GM19324 (cell line): ENCODE results near the gene ARHGAP15.

Source experiments
- ATAC-seq: cut with Tn5 transposase; IDR thresholded peaks from one replicate; pipeline ENCODE4 v1.9.1; 2021; ENCODE audit warnings: mild to moderate bottlenecking, moderate library complexity; ENCODE audit not compliant: unreplicated experiment, low FRiP score

The ARHGAP15 gene

GRCh38 chr2:143652692-143653091 is 523.5 kb downstream of the ARHGAP15 start:
- no peak for ATAC-seq

DNA sequence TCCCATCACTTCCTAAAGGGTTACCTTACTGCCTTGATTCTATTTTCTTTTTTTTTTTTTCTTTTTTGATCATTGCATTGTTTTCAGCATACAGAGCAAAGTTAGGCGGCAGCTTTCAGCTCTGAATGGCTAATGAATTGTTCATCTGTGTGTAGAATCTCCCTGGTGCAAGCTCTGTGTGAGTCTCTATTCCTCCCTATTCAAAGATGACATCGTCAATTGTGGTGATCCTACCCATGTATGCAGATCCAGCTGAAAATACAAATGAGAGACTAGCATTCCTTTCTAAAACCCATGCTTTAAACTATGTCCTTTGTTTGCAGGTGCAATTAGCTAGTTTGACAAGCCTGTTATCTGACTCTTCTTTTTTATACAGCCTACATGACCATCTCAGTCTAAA is 539.0 kb downstream of the ARHGAP15 start:
- no peak for ATAC-seq

DNA sequence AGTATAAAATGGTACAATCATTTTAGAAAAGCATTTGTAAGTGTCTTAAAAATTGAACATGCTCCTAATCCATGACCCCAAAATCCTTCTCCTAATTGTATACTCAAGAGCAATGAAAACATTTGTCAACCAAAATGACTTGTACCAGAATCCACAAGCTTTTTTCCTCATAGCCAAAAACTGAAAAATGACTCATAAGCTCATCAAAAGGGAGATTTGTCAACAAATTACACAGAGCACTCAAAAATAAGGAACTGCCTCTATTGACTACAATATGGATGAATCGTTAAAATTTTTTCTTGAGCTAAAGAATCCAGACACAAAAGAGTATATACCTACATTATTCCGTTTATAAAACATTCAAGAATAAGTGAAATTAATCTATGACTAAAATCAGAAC is 544.8 kb downstream of the ARHGAP15 start:
- ATAC-seq, result no peak

GRCh38 chr2:143675021-143675420 is 545.8 kb downstream of the ARHGAP15 start:
- ATAC-seq, result no peak

- no peak for ATAC-seq
Observed at GRCh38 chr2:143679617-143680016, 550.4 kb downstream of the ARHGAP15 start.

DNA sequence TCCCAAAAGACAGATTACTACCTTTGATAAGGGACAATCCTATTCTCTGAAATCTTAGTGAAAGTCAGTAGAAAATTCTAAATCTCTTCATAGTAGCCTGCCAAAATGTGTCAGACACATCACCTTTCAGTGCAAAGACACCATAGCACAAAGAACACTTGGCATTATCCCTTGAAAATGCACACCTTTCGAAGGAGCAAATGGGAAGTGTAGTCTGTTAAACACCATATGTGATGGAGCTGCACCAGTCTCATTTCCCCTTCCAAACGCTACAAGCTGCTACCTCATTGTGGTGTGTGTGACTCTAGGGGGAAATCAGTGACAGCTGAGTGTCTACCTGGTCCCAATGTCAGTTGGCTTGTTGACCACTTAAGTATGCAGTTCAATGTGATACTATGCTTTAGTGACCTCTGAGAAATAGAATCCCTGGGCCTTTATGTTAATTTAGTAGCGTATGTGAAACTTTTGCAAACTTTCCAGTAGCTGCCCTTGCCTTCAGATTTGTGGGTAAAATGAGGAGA is 551.7 kb downstream of the ARHGAP15 start:
- no peak for ATAC-seq

DNA sequence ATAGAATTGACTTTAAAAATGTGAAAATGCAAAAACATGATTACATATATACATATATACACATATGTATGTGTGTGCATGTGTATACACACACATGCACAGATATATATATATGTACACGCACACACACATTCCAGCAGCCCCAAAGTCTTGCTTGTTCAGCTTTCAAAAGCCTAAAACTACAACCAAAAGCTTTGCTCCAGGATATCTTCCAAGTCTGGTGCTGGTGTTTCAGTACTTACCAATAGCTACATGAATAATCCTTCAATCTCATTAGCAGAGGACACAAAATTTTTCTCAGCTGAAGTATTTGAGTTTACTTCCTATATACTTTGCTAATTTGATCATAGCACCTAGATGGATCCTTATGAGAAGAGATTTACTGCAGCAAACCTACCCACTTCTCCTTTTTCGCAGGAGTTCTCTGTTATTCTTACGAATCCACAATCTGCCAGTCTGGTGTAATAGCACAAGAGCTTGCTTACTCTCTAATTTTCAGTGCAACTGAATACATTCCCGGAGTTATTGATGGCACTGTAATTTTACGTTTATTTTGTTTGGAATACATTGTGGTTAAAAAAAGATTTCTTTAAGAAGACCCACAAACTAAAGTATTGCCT is 553.3 kb downstream of the ARHGAP15 start:
- ATAC-seq, result no peak

DNA sequence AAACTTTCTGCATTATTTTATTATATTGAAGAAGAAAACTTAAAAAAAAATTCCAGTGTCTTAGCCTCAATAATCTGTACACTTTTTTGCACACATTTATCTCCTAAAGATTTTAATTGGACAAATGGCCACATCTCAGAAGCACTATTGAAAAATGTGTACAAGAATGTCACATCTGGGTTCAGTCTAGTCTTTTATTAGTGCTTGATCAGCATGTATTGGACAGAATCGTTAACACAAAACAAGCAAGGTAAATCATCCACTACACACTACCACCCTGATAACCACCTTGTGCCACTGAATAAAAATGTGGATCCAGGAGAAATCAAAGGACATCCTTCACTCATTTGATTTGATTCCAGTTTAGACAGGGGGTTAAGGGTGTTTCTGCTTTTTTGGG is 554.8 kb downstream of the ARHGAP15 start:
- no peak for ATAC-seq

- no peak for ATAC-seq
Observed at GRCh38 chr2:143684551-143685320, 555.5 kb downstream of the ARHGAP15 start.

GRCh38 chr2:143685421-143686078 is 556.3 kb downstream of the ARHGAP15 start:
- ATAC-seq, result no peak

GRCh38 chr2:143686585-143687164 is 557.5 kb downstream of the ARHGAP15 start:
- no peak for ATAC-seq

- no peak for ATAC-seq
Observed at GRCh38 chr2:143688248-143688647, 559.0 kb downstream of the ARHGAP15 start.

GRCh38 chr2:143688815-143689214 is 559.6 kb downstream of the ARHGAP15 start:
- ATAC-seq, result no peak

DNA sequence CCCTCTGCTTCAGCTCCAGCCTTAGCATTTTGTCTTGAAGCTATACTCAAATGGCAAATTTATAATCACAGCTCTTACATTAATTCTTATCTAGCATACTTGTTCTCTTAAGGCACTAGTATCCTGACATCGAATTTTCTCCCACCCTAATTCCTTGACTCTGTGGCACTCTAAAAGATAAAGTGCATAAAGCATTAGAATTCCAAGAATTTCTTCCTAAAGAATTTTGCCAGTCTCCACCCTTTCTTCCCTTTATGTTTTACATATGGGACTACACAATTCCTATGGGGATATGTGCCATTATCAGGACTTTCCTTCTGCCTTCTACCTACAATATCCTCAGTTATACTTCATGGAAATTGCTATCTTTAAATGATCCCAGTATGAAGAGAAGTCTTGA is 560.3 kb downstream of the ARHGAP15 start:
- no peak for ATAC-seq

GRCh38 chr2:143690235-143690634 is 561.0 kb downstream of the ARHGAP15 start:
- no peak for ATAC-seq

- ATAC-seq, result no peak
Observed at GRCh38 chr2:143691121-143691520, 561.9 kb downstream of the ARHGAP15 start.

GRCh38 chr2:143692162-143692561 is 562.9 kb downstream of the ARHGAP15 start:
- ATAC-seq, result no peak

DNA sequence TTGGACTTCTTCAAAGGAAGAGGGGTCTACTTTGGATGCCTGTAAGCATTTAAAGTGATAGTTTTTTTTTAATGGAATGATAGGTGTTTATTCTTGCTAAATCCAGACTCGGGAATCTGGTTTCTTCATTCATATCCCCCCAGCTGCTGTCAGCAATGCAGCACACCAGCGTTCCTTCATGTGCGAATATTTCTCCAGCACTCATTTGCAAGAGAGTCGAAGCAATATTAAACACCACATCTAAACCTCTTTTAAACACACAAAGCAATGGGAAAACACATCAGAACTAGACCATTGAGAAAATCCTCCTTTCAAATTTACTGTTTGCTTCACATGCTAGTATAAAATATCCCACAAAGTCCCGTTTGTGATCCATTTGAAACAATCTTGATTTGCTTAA is 563.7 kb downstream of the ARHGAP15 start:
- no peak for ATAC-seq

DNA sequence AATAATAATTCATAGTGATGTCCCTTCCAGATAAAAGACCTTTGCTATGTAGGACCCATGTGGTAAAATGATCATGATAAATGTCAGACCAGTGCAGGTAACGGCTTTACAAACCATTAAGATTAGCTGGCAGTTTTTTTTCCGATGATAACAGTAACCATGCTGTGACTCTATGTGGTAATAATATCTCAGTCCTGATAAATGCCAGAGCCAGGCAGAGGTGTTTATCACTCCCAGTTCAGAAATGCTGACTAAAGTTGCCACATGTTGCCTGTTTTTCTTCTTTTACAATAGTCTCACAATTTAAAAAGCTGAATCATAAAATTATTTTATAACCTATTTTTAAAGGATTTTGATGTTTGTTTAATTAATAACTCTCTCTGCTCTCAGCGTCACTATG is 565.1 kb downstream of the ARHGAP15 start:
- no peak for ATAC-seq

- ATAC-seq, result no peak
Observed at GRCh38 chr2:143696651-143697050, 567.4 kb downstream of the ARHGAP15 start.

- no peak for ATAC-seq
Observed at GRCh38 chr2:143697744-143698143, 568.5 kb downstream of the ARHGAP15 start.
